Measurements from ENCODE around the gene NCAPD2.
"Not testable (repeated sequence)": the region's sequence is repeated elsewhere in the genome, so short reads cannot be mapped to it uniquely, and the experiment has no call there.

DNA sequence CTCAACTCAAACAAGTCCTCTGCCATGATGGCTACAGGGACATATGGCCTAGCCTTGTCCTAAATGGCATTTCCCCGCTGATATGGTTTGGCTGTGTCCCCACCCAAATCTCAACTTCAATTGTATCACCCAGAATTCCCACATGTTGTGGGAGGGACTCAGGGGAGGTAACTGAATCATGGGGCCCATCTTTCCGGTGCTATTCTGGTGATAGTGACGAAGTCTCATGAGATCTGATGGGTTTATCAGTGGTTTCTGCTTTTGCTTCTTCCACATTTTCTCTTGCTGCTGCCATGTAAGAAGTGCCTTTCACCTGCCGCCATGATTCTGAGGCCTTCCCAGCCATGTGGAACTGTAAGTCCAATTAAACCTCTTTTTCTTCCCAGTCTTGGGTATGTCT, 27.2 kb upstream of the NCAPD2 start:
- TF ChIP-seq, protein P1, sequence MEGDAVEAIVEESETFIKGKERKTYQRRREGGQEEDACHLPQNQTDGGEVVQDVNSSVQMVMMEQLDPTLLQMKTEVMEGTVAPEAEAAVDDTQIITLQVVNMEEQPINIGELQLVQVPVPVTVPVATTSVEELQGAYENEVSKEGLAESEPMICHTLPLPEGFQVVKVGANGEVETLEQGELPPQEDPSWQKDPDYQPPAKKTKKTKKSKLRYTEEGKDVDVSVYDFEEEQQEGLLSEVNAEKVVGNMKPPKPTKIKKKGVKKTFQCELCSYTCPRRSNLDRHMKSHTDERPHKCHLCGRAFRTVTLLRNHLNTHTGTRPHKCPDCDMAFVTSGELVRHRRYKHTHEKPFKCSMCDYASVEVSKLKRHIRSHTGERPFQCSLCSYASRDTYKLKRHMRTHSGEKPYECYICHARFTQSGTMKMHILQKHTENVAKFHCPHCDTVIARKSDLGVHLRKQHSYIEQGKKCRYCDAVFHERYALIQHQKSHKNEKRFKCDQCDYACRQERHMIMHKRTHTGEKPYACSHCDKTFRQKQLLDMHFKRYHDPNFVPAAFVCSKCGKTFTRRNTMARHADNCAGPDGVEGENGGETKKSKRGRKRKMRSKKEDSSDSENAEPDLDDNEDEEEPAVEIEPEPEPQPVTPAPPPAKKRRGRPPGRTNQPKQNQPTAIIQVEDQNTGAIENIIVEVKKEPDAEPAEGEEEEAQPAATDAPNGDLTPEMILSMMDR (IDR thresholded peaks at IDR 0.05; ENCODE audit: insufficient read depth, low read length, poor library complexity, severe bottlenecking): not testable (repeated sequence)
- TF ChIP-seq EZH2phosphoT487 (conservative IDR thresholded peaks at IDR 0.05; ENCODE audit: low read length): not testable (repeated sequence)
